GM21367 (cell line): ENCODE data around the gene HCFC2.

Source experiments
- ATAC-seq: cut with Tn5 transposase; IDR thresholded peaks from one replicate; pipeline ENCODE4 v1.9.1; 2021; ENCODE audit not compliant: unreplicated experiment

HCFC2 gene

GRCh38 chr12:104152685-104153241 lies 88.4 kb downstream of the HCFC2 start:
- ATAC-seq, result no peak

- no peak for ATAC-seq
These were observed 90.0 kb downstream of the HCFC2 start for GRCh38 chr12:104154286-104154685.

DNA sequence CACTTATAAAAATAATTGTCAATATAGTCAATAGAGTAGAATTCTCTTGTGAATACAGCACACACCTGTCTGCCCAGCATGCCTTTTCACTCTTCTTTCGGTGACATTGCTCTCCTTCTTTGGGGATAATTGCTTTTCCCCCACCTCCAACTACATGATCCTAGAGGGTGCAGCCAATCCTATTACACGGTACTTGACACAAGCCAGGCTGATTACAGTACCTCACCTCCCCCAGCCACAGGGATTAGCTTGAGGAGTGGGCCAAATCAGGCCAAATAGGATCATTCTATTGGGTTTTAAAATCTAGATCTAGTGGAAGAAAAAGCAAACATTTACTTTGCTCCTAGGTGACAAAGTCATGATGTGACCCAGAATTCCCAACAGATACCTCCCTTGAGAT lies 90.5 kb downstream of the HCFC2 start:
- ATAC-seq, result no peak
